ENCODE data around the gene DPF3. TPM values are rescaled to one million over a fixed set of nuclear protein-coding genes. Genes with fewer than 3 reads are reported as not detected.

Gene DPF3
- total and polyA plus RNA-seq, 11 donors, result 13.5 to 53.8 (median 37.0) TPM

GRCh38 chr14:72604133-72604532 lies 289.8 kb downstream of the DPF3 start:
- no peaks in the 10 kb centered on the region for H3K36me3 ChIP-seq
- 90 to 95% (median 94%) methylated on average over 3 of the region's 3 CpGs for WGBS, 4 donors

GRCh38 chr14:72603639-72604038 lies 290.3 kb downstream of the DPF3 start:
- WGBS, 4 donors, result 78 to 82% (median 80%) methylated on average over 4 of the region's 4 CpGs
- H3K9me3 ChIP-seq, result no peaks in the 10 kb centered on the region
- no peaks in the 10 kb centered on the region for H3K4me1 ChIP-seq
- no peaks in the 10 kb centered on the region for H3K36me3 ChIP-seq
- no peak overlapping the region for H3K27ac ChIP-seq
- H3K27me3 ChIP-seq, result no peaks in the 10 kb centered on the region
- intact Hi-C loops (cut with DNase I), result no loop called here
- no peak for TF ChIP-seq POLR2A (IDR thresholded peaks at IDR 0.05)
- TF ChIP-seq CTCF (IDR thresholded peaks at IDR 0.05), result no peak
- ATAC-seq (no peak), DNase-seq (no peak)
- H3K4me3 ChIP-seq, result no peak overlapping the region

More at GRCh38 chr14:72604133-72604532, 289.8 kb downstream of the DPF3 start:
- TF ChIP-seq POLR2A (IDR thresholded peaks at IDR 0.05) (no peak), CTCF (IDR thresholded peaks at IDR 0.05) (no peak)
- intact Hi-C loops (cut with DNase I), result no loop called here
- H3K4me1 ChIP-seq, result no peaks in the 10 kb centered on the region
- no peak for DNase-seq
- H3K9me3 ChIP-seq, result no peaks in the 10 kb centered on the region
- no peak overlapping the region for H3K4me3 ChIP-seq
- ATAC-seq, result no peak
- H3K27me3 ChIP-seq, result no peaks in the 10 kb centered on the region
- no peak overlapping the region for H3K27ac ChIP-seq

GRCh38 chr14:72600551-72601330 lies 293.2 kb downstream of the DPF3 start:
- Histone ChIP-seq H3K9me3 (no peaks in the 10 kb centered on the region), H3K27ac (no peak overlapping the region), H3K36me3 (no peaks in the 10 kb centered on the region), H3K27me3 (no peaks in the 10 kb centered on the region), H3K4me3 (no peak overlapping the region), H3K4me1 (no peaks in the 10 kb centered on the region)
- WGBS, 4 donors, result 65 to 80% (median 69%) methylated on average over 8 to 9 of the region's 9 CpGs
- intact Hi-C loops (cut with DNase I), result no loop called here
- TF ChIP-seq CTCF (IDR thresholded peaks at IDR 0.05) (no peak), POLR2A (IDR thresholded peaks at IDR 0.05) (no peak)
- DNase-seq (no peak), ATAC-seq (peak in 1 of 4 donors; percentile 18)

- 76 to 83% (median 79%) methylated on average over 15 to 16 of the region's 16 CpGs for WGBS, 4 donors
- H3K27ac ChIP-seq, result no peak overlapping the region
- no peaks in the 10 kb centered on the region for H3K36me3 ChIP-seq
- H3K4me3 ChIP-seq, result no peak overlapping the region
- ATAC-seq (no peak), DNase-seq (no peak)
- H3K27me3 ChIP-seq, result no peaks in the 10 kb centered on the region
- H3K4me1 ChIP-seq, result no peaks in the 10 kb centered on the region
- TF ChIP-seq CTCF (IDR thresholded peaks at IDR 0.05) (no peak), POLR2A (IDR thresholded peaks at IDR 0.05) (no peak)
- H3K9me3 ChIP-seq, result no peaks in the 10 kb centered on the region
- intact Hi-C loops (cut with DNase I), result no loop called here
Observed at GRCh38 chr14:72599579-72600470, 294.1 kb downstream of the DPF3 start.

All from heart left ventricle (tissue), 16 donors.